RWPE1 (cell line): ENCODE measurements around the gene TULP1.
A peak's percentile ranks its signal among the peaks of the same experiment; 100 is the strongest.

Experiments used
- CTCF ChIA-PET: fragments of 350-600 bp; sonication (Branson Sonifier 250); formaldehyde crosslinking; extraction: SDS; loops from one replicate; lab custom pipeline; 2021; lab: Yijun Ruan, JAX
- POLR2A ChIA-PET: fragments of 400-600 bp; formaldehyde crosslinking; extraction: SDS; loops from one replicate; lab custom pipeline; 2020; ENCODE audit warnings: antibody characterized with exemption; ENCODE audit not compliant: low non-redundant PET; lab: Yijun Ruan, JAX
- DNase-seq: peaks from one replicate; pipeline ENCODE4 v3.0.0; 2012; ENCODE audit warnings: low spot score
- H3K27ac ChIP-seq: fragments of 450-650 bp; 2 replicates; pipeline ENCODE4 v1.5.1; 2017
- CTCF ChIP-seq: fragments of 450-650 bp; conservative IDR thresholded peaks from 2 replicates; pipeline ENCODE4 v1.5.1; 2017; ENCODE audit warnings: low read depth, mild to moderate bottlenecking

TULP1 gene

GRCh38 chr6:35488517-35488862, 24.2 kb downstream of the TULP1 start:
- no peak for TF ChIP-seq CTCF
- no peak for DNase-seq
- ChIA-PET POLR2A (interaction anchor here (3.8 kb wide), 1 partner anchor 9 kb away, joined by 11 read pairs; the partner anchor contains the start of gene TEAD3), CTCF (interaction anchor here (0.7 kb wide), 1 partner anchor 18 kb away, joined by 3 read pairs; no protein-coding TSS in a partner anchor)
- H3K27ac ChIP-seq, result peak overlapping the region; percentile 99

DNA sequence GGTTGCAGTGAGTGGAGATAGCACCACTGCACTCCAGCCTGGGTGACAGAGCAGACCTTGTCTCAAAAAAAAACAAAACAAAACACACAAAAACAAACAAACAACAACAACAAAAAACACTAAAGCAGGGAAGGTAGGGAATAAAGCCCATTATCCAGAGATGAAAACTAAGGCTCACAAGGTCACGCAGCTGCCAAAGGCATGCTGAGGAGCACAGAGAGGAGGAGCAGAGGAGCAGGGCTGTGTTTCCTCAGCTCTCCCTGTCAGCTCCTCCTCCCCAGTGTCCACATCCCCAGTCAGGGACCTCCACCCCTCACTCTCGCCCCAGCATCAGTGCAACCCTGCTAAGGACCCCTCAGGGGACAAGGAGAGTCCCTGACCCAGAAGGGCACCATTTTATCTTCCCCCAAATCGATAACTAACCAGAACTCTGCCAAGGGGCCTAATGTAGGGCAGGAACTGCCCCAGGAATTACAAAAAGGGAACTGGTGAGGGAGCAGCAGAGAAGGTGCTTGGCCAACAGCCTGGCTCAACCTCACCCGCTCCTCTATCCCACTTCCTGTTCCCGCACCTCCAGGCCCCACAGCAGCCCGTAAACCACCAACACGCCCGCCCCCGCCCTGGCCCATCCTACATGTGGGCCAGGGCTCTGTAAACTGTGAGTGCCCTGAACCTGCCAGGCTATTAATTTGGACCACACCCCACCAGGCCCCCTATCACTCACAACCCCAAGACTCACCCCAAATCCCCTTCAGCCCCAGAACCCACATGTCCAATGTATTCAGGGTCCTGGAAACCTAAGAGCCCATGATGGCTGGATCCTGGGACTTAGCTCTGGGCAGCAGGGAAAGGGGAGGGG, 24.8 kb downstream of the TULP1 start:
- ChIA-PET CTCF (interaction anchor here (0.7 to 2.0 kb wide), 3 partner anchors 9 to 19 kb away, joined by 3 to 7 read pairs (median 6); partner anchors contain the start of gene TEAD3), POLR2A (interaction anchor here (0.7 to 3.8 kb wide), 2 partner anchors 9 to 14 kb away, joined by 5 to 11 read pairs; partner anchors contain the start of gene TEAD3)
- DNase-seq, result peak; percentile 45
- no peak for TF ChIP-seq CTCF
- peak overlapping the region; percentile 99 for H3K27ac ChIP-seq

DNA sequence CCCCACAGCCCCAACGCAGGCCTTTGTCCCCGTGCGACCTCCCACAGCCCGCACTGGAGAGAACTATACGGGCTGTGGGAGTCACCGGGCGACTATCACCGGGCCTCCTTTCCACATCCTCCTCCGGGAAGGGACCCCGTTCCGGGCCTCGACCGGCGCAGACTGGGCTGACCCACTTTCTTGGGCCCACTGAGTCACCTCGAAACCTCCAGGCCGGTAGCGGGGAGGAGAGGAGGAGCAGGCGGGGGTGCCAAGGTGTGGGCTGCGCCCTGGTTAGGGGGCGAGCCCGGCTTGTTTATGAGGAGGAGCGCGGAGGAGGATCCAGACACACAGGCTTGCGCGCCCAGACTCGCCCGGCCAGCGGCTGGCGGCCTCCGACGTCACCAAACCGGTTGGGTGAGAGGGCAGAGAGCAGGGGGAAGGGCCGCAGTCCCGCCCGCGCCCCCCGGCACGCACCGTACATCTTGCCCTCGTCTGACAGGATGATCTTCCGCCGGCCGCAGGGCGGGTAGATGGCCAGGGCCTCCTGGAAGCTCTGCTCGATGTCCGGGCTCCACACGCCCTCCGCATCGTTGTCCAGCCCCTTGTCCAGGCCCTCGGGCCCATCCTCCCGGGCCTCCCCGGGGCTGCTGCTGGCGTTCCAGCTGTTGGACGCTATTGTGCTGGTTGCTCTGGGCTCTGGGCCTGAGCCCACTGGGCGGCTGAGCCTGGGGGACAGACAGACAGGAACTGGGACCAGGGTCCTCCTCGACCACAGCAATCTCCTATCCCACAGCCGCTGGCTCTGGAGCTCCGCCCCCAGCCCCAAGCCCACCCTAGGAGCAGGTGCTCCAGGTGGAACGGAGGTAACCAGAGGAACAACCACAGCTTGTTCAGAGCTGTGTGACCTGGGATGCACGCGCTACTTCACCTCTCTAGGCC, 26.4 kb downstream of the TULP1 start:
- POLR2A ChIA-PET, result interaction anchor here (3.8 kb wide), 1 partner anchor 11 kb away, joined by 11 read pairs; the partner anchor contains the start of gene TEAD3

GRCh38 chr6:35485402-35485877, 27.3 kb downstream of the TULP1 start:
- TF ChIP-seq CTCF, result no peak
- CTCF ChIA-PET, result no interaction called here

More for the DNA sequence above, 26.4 kb downstream of the TULP1 start:
- peak overlapping the region; percentile 99 for H3K27ac ChIP-seq
- peak; percentile 96 for DNase-seq
- TF ChIP-seq CTCF, result no peak
- CTCF ChIA-PET, result interaction anchor here (0.5 to 2.0 kb wide), 5 partner anchors 9 to 250 kb away, joined by 3 to 6 read pairs (median 3); partner anchors contain the start of gene TEAD3

GRCh38 chr6:35484921-35485392, 27.7 kb downstream of the TULP1 start:
- peak; percentile 67 for DNase-seq
- peak overlapping the region; percentile 99 for H3K27ac ChIP-seq
- no peak for TF ChIP-seq CTCF
- ChIA-PET POLR2A (interaction anchor here (0.6 to 0.8 kb wide), 2 partner anchors 11 to 12 kb away, joined by 3 read pairs; partner anchors contain the start of gene TEAD3), CTCF (no interaction called here)

More at GRCh38 chr6:35485402-35485877, 27.3 kb downstream of the TULP1 start:
- H3K27ac ChIP-seq, result peak overlapping the region; percentile 99
- POLR2A ChIA-PET, result interaction anchor here (0.6 to 3.8 kb wide), 2 partner anchors 11 to 12 kb away, joined by 3 to 11 read pairs; partner anchors contain the start of gene TEAD3
- peak; percentile 91 for DNase-seq
